Right lobe of liver (tissue), 6 donors: ENCODE data around the gene HDAC6. TPM values are rescaled to one million over a fixed set of nuclear protein-coding genes. Genes with fewer than 3 reads are reported as not detected.

Experiments
- ATAC-seq, 4 donors: fragments of 200-7000 bp; cut with Tn5 transposase; one replicate each; pipeline ENCODE4 v1.9.1; 2020; ENCODE audit warnings: mild to moderate bottlenecking in 4 of 4, moderate library complexity in 4 of 4
- DNase-seq, 3 donors: peaks; one replicate each; pipeline ENCODE4 v3.0.0-alpha.2; 2020
- H3K27ac ChIP-seq, 3 donors: fragments of 200-600 bp; one replicate each; pipeline ENCODE4 v1.8.0; 2022
- H3K27me3 ChIP-seq, 2 donors: fragments of 200-600 bp; one replicate each; pipeline ENCODE4 v1.8.0; 2022
- H3K36me3 ChIP-seq, 4 donors: fragments of 200-600 bp; sonication (generic) in 1 of 4; one replicate each; pipeline versions ENCODE4 v1.5.1 to v1.8.0; 2017 to 2022; ENCODE audit warnings: control low read depth in 1 of 4
- H3K4me1 ChIP-seq, 4 donors: fragments of 200-600 bp; sonication (generic) in 1 of 4; one replicate each; pipeline versions ENCODE4 v1.5.1 to v1.8.0; 2017 to 2022; ENCODE audit warnings: control low read depth in 1 of 4
- H3K4me3 ChIP-seq, 3 donors: fragments of 200-600 bp; one replicate each; pipeline ENCODE4 v1.8.0; 2022
- H3K9me3 ChIP-seq, 4 donors: fragments of 200-600 bp; sonication (generic) in 1 of 4; one replicate each; pipeline versions ENCODE4 v1.5.1 to v1.8.0; 2017 to 2022; ENCODE audit warnings: control low read depth in 1 of 4
- POLR2A ChIP-seq: fragments of 450-650 bp; IDR thresholded peaks from one replicate; pipeline ENCODE4 v1.6.1; 2017; ENCODE audit warnings: antibody characterized with exemption, mild to moderate bottlenecking
- WGBS: methylation state at CpG from one replicate; pipeline ENCODE4 v1.1.6; 2018; ENCODE audit warnings: low coverage, low lambda C conversion rate; ENCODE audit not compliant: insufficient coverage; ENCODE audit errors: missing lambda C conversion rate; 5-methylcytosine and 5-hydroxymethylcytosine counted together
- intact Hi-C, 2 donors: fragments of 100-400 bp; cut with DNase I; formaldehyde crosslinking; loops; one replicate each; pipeline versions ENCODE4 v1.11.2 to v1.14.1; 2022
- long read RNA-seq: library from polyadenylated mRNA; unstranded; transcript quantifications from one replicate; pipeline ENCODE4 v2.0.0, GENCODE V29; 2019
- total RNA-seq, 6 experiments: library from RNA; depleted of rRNA in 2 of 6; stranded (reverse); fragments of >200 nt in 2 of 6; fragmentation: NEBNext Ultra II Directional in 3 of 6; extraction: Animal tissue kit (Norgen Biotek cat#: 25700) in 3 of 6; gene quantifications; one replicate each; pipeline versions ENCODE4 v1.1.0 to v1.2.4, GENCODE V29; 2016 to 2023
- TF ChIP-seq, protein P1 (sequence below), 4 donors: fragments of 200-600 bp in 3 of 4; fragments of 450-650 bp in 1 of 4; IDR thresholded peaks; one replicate each; pipeline versions ENCODE4 v1.5.1 to v1.8.0; 2016 to 2022; ENCODE audit warnings: antibody characterized with exemption in 4 of 4, mild to moderate bottlenecking in 2 of 4
- donor health status: DM: no; HTN: yes; CAD: no.
- donor health status: DM: no; HTN: no; CAD: no.
- donor health status: DM: no; HTN: no; CAD: no.
- donor health status: DM: no; HTN: yes; CAD: no.
- donor health status: DM: no; HTN: yes; CAD: no.

The HDAC6 gene
- 100 to 1,000 TPM in 5 of 6 experiments, 10 to 100 TPM in 1; 84.4 to 173 (median 136) TPM for total RNA-seq
- long read RNA-seq, partial matches to known transcripts: 3 of 3 reads
- long read RNA-seq, other reads (novel, unspliced or antisense): 0 of 3 reads

DNA sequence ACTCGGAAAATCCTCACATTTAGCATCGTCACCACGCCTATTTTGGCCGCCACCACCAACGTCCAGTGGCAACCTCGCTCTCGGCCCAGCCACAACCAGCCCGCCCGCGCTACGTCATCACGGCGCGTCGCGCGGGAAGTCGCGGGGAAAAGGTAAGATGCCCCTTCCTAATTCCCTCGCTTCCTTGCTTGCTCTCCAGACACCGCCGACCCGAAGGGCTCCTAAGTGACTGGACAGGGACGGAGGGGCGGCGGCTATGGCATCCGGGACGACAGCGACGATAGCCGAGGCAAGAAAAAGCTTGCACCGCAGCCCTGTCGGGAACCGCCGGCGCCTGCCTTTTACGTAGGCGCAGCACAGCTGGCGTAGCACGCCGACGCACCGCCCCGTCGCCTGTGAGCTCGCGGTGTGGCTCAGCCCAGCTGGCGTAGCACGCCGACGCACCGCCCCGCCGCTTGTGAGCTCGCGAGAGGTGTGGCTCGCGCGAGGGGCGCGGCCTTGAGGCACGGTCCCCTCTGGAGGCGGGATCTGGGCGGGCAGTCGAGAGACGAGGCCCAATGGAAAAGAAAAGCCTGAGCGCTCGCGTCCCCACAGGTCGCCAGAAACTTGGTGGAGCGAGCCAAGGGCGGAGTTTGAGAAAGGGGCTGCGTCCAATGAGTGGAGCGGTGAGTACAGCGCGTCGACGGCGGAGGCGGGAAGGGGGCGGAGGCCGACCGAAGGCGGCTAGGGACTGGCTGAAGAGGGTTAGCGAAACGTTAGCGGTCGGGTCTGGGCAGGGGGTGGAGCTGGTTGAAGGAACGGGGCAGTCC is at the start of gene HDAC6:
HDAC6 (plus strand) TSS at position 788 of the 809 bp plus-strand sequence. CDS start 626 bp downstream, outside the sequence.
- peak within 1 kb of the TSS; percentile 88 to 93 (median 90) for H3K27ac ChIP-seq
- H3K27me3 ChIP-seq: no peaks in the 10 kb centered on the region
- DNase-seq (peak; percentile 97 to 98 (median 97)), ATAC-seq (peak; percentile 83 to 90 (median 89))
- WGBS: 33% methylated on average over 45 of the region's 89 CpGs
- H3K9me3 ChIP-seq: no peaks in the 10 kb centered on the region
- H3K4me3 ChIP-seq: peak within 1 kb of the TSS; percentile 53 to 67 (median 56)
- intact Hi-C loops: no loop called here
- TF ChIP-seq POLR2A: no peak
- TF ChIP-seq, protein P1, sequence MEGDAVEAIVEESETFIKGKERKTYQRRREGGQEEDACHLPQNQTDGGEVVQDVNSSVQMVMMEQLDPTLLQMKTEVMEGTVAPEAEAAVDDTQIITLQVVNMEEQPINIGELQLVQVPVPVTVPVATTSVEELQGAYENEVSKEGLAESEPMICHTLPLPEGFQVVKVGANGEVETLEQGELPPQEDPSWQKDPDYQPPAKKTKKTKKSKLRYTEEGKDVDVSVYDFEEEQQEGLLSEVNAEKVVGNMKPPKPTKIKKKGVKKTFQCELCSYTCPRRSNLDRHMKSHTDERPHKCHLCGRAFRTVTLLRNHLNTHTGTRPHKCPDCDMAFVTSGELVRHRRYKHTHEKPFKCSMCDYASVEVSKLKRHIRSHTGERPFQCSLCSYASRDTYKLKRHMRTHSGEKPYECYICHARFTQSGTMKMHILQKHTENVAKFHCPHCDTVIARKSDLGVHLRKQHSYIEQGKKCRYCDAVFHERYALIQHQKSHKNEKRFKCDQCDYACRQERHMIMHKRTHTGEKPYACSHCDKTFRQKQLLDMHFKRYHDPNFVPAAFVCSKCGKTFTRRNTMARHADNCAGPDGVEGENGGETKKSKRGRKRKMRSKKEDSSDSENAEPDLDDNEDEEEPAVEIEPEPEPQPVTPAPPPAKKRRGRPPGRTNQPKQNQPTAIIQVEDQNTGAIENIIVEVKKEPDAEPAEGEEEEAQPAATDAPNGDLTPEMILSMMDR (IDR thresholded peaks at IDR 0.05): no peak
- no peaks in the 10 kb centered on the region for H3K36me3 ChIP-seq
- H3K4me1 ChIP-seq: no peaks in the 10 kb centered on the region

DNA sequence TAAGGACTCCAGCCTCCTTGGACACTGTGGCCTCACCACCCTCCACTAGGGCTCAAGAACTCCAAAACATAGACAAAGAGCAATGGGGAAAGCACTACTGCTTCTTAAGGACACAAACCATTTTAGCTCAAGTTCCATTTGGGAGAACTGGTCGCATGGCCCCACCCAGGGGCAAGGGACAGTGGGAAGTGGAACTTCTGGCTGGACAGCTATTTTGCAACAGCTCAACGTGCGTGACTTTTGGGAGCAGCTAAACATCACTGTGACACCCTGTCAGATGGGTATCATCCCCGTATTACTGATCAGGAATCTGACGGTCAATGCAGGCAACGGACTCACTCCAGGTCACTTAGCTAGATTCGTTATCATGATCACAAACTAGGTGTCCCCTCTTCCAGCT is 49.4 kb upstream of the HDAC6 start:
- no peak for DNase-seq
- intact Hi-C loops: no loop called here
- 55% methylated on average over 2 of the region's 7 CpGs for WGBS
- ATAC-seq: peak in 2 of 4 donors; percentile 13 to 29
- no peaks in the 10 kb centered on the region for H3K27me3 ChIP-seq
- no peaks in the 10 kb centered on the region for H3K4me1 ChIP-seq
- no peaks in the 10 kb centered on the region for H3K36me3 ChIP-seq
- no peak overlapping the region for H3K27ac ChIP-seq
- H3K4me3 ChIP-seq: no peak overlapping the region
- H3K9me3 ChIP-seq: no peaks in the 10 kb centered on the region
- TF ChIP-seq, protein P1 (IDR thresholded peaks at IDR 0.05): no peak
- TF ChIP-seq POLR2A: no peak

DNA sequence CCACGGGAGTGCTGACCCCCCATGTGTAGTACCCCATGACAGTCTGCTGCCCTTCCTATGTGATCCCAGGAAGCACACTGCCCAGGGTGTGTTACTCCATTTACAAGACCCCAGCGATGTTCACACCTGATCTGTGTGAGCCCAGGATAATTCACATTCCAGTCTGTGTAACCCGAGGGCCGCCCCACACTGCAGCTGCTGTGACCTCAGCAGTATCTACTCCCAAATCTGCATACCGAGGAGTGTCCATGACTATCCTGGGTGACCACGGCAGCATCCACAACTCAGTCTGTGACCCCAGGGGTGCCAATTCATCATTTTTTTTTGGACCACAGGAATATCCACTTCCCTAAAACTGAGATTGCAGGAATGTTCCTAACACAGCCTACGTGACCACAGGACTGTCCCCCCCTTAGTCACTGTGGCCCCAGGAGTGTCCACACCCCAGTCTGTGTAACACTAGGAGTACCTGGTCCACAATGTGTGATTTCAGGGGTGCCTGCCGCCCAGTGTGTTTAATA is 48.1 kb upstream of the HDAC6 start:
- TF ChIP-seq, protein P1 (IDR thresholded peaks at IDR 0.05): no peak
- TF ChIP-seq POLR2A: no peak
- WGBS: 41% methylated on average over 3 of the region's 8 CpGs

GRCh38 chrX:48754238-48754637 is 47.6 kb upstream of the HDAC6 start:
- H3K36me3 ChIP-seq: no peaks in the 10 kb centered on the region
- H3K4me3 ChIP-seq: no peak overlapping the region
- H3K9me3 ChIP-seq: no peaks in the 10 kb centered on the region
- TF ChIP-seq POLR2A: no peak
- TF ChIP-seq, protein P1 (IDR thresholded peaks at IDR 0.05): no peak
- ATAC-seq: no peak
- H3K27me3 ChIP-seq: no peaks in the 10 kb centered on the region
- DNase-seq: no peak
- no peaks in the 10 kb centered on the region for H3K4me1 ChIP-seq
- no peak overlapping the region for H3K27ac ChIP-seq
- 55% methylated on average over 6 of the region's 8 CpGs for WGBS
- intact Hi-C loops: no loop called here

More for the DNA sequence above, 48.1 kb upstream of the HDAC6 start:
- Histone ChIP-seq H3K4me1 (no peaks in the 10 kb centered on the region), H3K27ac (no peak overlapping the region), H3K36me3 (no peaks in the 10 kb centered on the region), H3K9me3 (no peaks in the 10 kb centered on the region), H3K4me3 (no peak overlapping the region), H3K27me3 (no peaks in the 10 kb centered on the region)
- ATAC-seq (no peak), DNase-seq (no peak)
- intact Hi-C loops: no loop called here
